Keratinocyte (primary cell): ENCODE data around the gene PRELID1. TPM values are rescaled to one million over a fixed set of nuclear protein-coding genes. Genes with fewer than 3 reads are reported as not detected.
"Not testable (repeated sequence)": the region's sequence is repeated elsewhere in the genome, so short reads cannot be mapped to it uniquely, and the experiment has no call there.

Experiments used
- DNase-seq: peaks from one replicate; pipeline ENCODE4 v3.0.0-alpha.2; 2011; ENCODE audit warnings: low read depth, missing footprints, low spot score
- FAIRE-seq: peaks from 2 replicates; lab custom pipeline; 2011; peaks lifted over from hg19 to GRCh38; lab: Jason Lieb, UNC
- H2AFZ ChIP-seq: 2 replicates; pipeline ENCODE4 v1.6.0; 2012; ENCODE audit warnings: low read length, control low read depth, inconsistent platforms; ENCODE audit not compliant: control insufficient read depth
- H3K27ac ChIP-seq: 2 replicates; pipeline ENCODE4 v1.5.1; 2011; ENCODE audit warnings: low read length; ENCODE audit not compliant: control insufficient read depth, insufficient read depth
- H3K27me3 ChIP-seq: 3 replicates; pipeline ENCODE4 v1.6.0; 2011; ENCODE audit warnings: low read length; ENCODE audit not compliant: control insufficient read depth, insufficient read depth; ENCODE audit errors: extremely low read depth
- H3K36me3 ChIP-seq, 2 experiments: 2 replicates in 1 of 2; 3 replicates in 1 of 2; pipeline ENCODE4 v1.5.1; 2011; ENCODE audit warnings: low read length in 2 of 2, mild to moderate bottlenecking in 1 of 2; ENCODE audit not compliant: control insufficient read depth in 2 of 2, insufficient read depth in 2 of 2; ENCODE audit errors: extremely low read depth in 1 of 2
- H3K4me1 ChIP-seq: 3 replicates; pipeline ENCODE4 v1.5.1; 2011; ENCODE audit warnings: low read length; ENCODE audit not compliant: control insufficient read depth, insufficient read depth; ENCODE audit errors: extremely low read depth
- H3K4me2 ChIP-seq: 3 replicates; pipeline ENCODE4 v1.6.0; 2011; ENCODE audit warnings: low read depth, low read length; ENCODE audit not compliant: control insufficient read depth, insufficient read depth; ENCODE audit errors: extremely low read depth
- H3K4me3 ChIP-seq, 3 experiments: fragments of 200-600 bp in 1 of 3; sonication (generic) in 1 of 3; 2 replicates in 2 of 3; 3 replicates in 1 of 3; pipeline ENCODE4 v1.5.1; 2011 to 2016; ENCODE audit warnings: low read length in 3 of 3, mild to moderate bottlenecking in 3 of 3, control low read depth in 2 of 3, inconsistent platforms in 1 of 3, low read depth in 1 of 3, mixed read lengths in 1 of 3, mixed run types in 1 of 3, moderate library complexity in 1 of 3; ENCODE audit not compliant: control insufficient read depth in 2 of 3, insufficient read depth in 2 of 3; ENCODE audit errors: extremely low read depth in 1 of 3
- H3K79me2 ChIP-seq: 2 replicates; pipeline ENCODE4 v1.6.0; 2012; ENCODE audit warnings: low read length; ENCODE audit not compliant: control insufficient read depth, insufficient read depth
- H3K9ac ChIP-seq: 3 replicates; pipeline ENCODE4 v1.6.0; 2011; ENCODE audit warnings: low read length; ENCODE audit not compliant: control insufficient read depth, insufficient read depth; ENCODE audit errors: extremely low read depth
- H3K9me1 ChIP-seq: 3 replicates; pipeline ENCODE4 v1.6.0; 2011; ENCODE audit warnings: low read length; ENCODE audit not compliant: control insufficient read depth, insufficient read depth; ENCODE audit errors: extremely low read depth
- H3K9me3 ChIP-seq: 2 replicates; pipeline ENCODE4 v1.5.1; 2012; ENCODE audit warnings: low read depth, low read length; ENCODE audit not compliant: control insufficient read depth
- H4K20me1 ChIP-seq: 3 replicates; pipeline ENCODE4 v1.6.0; 2011; ENCODE audit warnings: low read length; ENCODE audit not compliant: control insufficient read depth, insufficient read depth; ENCODE audit errors: extremely low read depth
- EZH2 ChIP-seq: IDR thresholded peaks from one replicate; pipeline ENCODE4 v1.6.1; 2012; ENCODE audit warnings: inconsistent platforms, mild to moderate bottlenecking, low read length, moderate library complexity
- dilution Hi-C: fragments of 300-500 bp; cut with MboI; formaldehyde crosslinking; loops from one replicate; pipeline ENCODE4 v1.7.0; 2020; ENCODE audit warnings: low sequenced_read_pairs; ENCODE audit not compliant: extremely low pct_ligation_motif_present
- polyA minus RNA-seq, 3 experiments: library from RNA; depleted of rRNA, polyadenylated mRNA; stranded (reverse); fragments of >200 nt; gene quantifications; 1 replicate in 1 of 3; 2 replicates in 1 of 3; 3 replicates in 1 of 3; pipeline ENCODE4 v1.2.3, GENCODE V29; 2011
- polyA plus RNA-seq, 5 experiments: library from polyadenylated mRNA; depleted of rRNA in 3 of 5; stranded (reverse) in 3 of 5; stranded (forward) in 1 of 5; unstranded in 1 of 5; fragments of >200 nt; gene quantifications; 1 replicate in 1 of 5; 2 replicates in 3 of 5; 3 replicates in 1 of 5; pipeline versions ENCODE4 v1.2.1 to v1.2.3, GENCODE V29; 2011 to 2012; ENCODE audit warnings: missing spikeins in 2 of 5, low read depth in 1 of 5, low replicate concordance in 1 of 5
- TF ChIP-seq, protein P1 (sequence below), 3 experiments: IDR thresholded peaks in 1 of 3; conservative IDR thresholded peaks in 1 of 3; optimal IDR thresholded peaks in 1 of 3; 2 replicates in 2 of 3; 3 replicates in 1 of 3; pipeline versions ENCODE3 to v1.5.1; 2011; ENCODE audit warnings: low read length in 3 of 3, mild to moderate bottlenecking in 3 of 3, moderate library complexity in 2 of 3, control low read depth in 1 of 3, inconsistent platforms in 1 of 3; ENCODE audit not compliant: insufficient read depth in 2 of 3; ENCODE audit errors: extremely low read depth in 1 of 3

Gene PRELID1, protein sequence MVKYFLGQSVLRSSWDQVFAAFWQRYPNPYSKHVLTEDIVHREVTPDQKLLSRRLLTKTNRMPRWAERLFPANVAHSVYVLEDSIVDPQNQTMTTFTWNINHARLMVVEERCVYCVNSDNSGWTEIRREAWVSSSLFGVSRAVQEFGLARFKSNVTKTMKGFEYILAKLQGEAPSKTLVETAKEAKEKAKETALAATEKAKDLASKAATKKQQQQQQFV
- polyA plus RNA-seq (245 to 280 TPM (median 248 TPM) in 3 replicates), polyA minus RNA-seq (138 to 146 TPM (median 141 TPM) in 3 replicates)
- 267 TPM for polyA plus RNA-seq (2011; ENCODE audit: low read depth)
- polyA plus RNA-seq (2011; cell fraction: cytosol; rRNA removed), result 239 and 268 TPM in 2 replicates
- 78.9 and 81.4 TPM in 2 replicates for polyA plus RNA-seq (2011; cell fraction: nucleus; rRNA removed)
- 133 and 194 TPM in 2 replicates for polyA plus RNA-seq (2012; ENCODE audit: low replicate concordance)
- 170 TPM for polyA minus RNA-seq (2011; cell fraction: cytosol; rRNA and poly(A)+ RNA removed)
- 29.3 and 33.7 TPM in 2 replicates for polyA minus RNA-seq (2011; cell fraction: nucleus; rRNA and poly(A)+ RNA removed)

DNA sequence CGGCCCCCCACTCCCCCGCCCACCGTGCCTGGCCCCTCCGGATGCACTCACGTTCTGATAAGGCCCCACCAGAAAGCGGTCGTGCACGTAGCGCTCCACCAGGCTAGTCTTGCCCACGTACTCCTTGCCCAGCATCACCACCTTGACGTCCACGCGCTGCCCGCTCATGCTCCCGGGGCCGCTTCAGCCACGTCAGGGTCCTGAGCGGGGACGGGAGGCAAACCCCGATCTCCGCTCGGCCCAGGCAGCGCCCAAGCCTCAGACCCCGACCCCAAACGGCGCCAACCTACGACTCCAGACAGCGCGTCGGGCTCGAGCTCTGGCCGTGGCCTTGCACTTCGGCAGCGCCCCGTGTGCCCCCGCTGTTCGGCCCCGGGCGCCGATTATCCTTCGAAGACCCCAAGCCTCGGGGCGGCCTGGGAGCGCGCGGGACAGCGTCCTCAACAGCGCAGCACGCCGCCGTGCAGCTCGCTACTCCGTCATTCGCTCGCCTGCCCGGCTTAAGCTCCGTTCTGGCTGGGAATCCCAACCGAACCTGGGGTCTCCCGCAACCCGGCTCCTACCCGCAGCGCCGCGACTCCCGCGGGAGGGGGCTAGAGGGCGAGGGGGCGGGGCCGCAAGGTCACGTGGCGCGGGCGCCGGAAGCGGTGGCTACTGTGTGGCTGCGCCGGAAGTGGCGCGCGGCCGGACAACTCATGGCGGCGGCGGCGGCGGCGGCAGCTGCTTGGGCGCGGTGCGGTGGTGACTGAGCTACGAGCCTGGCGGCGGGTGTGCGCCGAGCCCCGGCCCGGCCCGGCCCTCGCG is at the start of gene PRELID1, which contains the start of gene RAB24:
PRELID1 (plus strand) TSS at position 679 of the 804 bp plus-strand sequence. CDS start 187 bp downstream, outside the sequence.
RAB24 (minus strand) TSS at position 599 of the 804 bp plus-strand sequence; CDS start at position 168, 431 bp downstream.
- peak within 1 kb of the TSS; percentile 98 for H3K9ac ChIP-seq
- H3K27ac ChIP-seq, result peak within 1 kb of the TSS; percentile 86
- peaks cover 21% of the 10 kb centered on the region for H3K79me2 ChIP-seq
- H3K4me2 ChIP-seq, result peak within 1 kb of the TSS; percentile 79
- no peak for DNase-seq
- peaks cover 5 to 27% of the 10 kb centered on the region in 2 experiments for H3K36me3 ChIP-seq
- dilution Hi-C loops, result no loop called here
- peaks cover 10% of the 10 kb centered on the region for H3K9me1 ChIP-seq
- no peaks in the 10 kb centered on the region for H3K27me3 ChIP-seq
- TF ChIP-seq EZH2, result no peak
- TF ChIP-seq, protein P1, sequence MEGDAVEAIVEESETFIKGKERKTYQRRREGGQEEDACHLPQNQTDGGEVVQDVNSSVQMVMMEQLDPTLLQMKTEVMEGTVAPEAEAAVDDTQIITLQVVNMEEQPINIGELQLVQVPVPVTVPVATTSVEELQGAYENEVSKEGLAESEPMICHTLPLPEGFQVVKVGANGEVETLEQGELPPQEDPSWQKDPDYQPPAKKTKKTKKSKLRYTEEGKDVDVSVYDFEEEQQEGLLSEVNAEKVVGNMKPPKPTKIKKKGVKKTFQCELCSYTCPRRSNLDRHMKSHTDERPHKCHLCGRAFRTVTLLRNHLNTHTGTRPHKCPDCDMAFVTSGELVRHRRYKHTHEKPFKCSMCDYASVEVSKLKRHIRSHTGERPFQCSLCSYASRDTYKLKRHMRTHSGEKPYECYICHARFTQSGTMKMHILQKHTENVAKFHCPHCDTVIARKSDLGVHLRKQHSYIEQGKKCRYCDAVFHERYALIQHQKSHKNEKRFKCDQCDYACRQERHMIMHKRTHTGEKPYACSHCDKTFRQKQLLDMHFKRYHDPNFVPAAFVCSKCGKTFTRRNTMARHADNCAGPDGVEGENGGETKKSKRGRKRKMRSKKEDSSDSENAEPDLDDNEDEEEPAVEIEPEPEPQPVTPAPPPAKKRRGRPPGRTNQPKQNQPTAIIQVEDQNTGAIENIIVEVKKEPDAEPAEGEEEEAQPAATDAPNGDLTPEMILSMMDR (optimal IDR thresholded peaks at IDR 0.05 in 1 of 3, IDR thresholded peaks at IDR 0.05 in 1 of 3, conservative IDR thresholded peaks at IDR 0.05 in 1 of 3; ENCODE audit: extremely low read depth in 1 of 3, insufficient read depth in 2 of 3, low read length in 3 of 3), result peak; percentile 13 to 50 (median 45)
- H3K4me3 ChIP-seq, result peak within 1 kb of the TSS; percentile 84 to 87 (median 85)
- H3K9me3 ChIP-seq, result no peaks in the 10 kb centered on the region
- FAIRE-seq, result no peak
- H2AFZ ChIP-seq, result peak within 1 kb of the TSS; percentile 64
- peaks cover 10% of the 10 kb centered on the region for H4K20me1 ChIP-seq
- H3K4me1 ChIP-seq, result peaks cover 48% of the 10 kb centered on the region

GRCh38 chr5:177256296-177256695 is 47.3 kb upstream of the PRELID1 start:
- no peak for DNase-seq
- Histone ChIP-seq H3K4me3 (no peak overlapping the region), H3K27me3 (no peaks in the 10 kb centered on the region), H3K9ac (no peak overlapping the region), H3K79me2 (no peaks in the 10 kb centered on the region), H3K4me1 (peaks cover 3% of the 10 kb centered on the region), H3K9me3 (no peaks in the 10 kb centered on the region), H3K4me2 (no peak overlapping the region), H3K27ac (no peak overlapping the region), H4K20me1 (no peaks in the 10 kb centered on the region), H3K9me1 (no peaks in the 10 kb centered on the region), H3K36me3 (peaks cover 11 to 29% of the 10 kb centered on the region in 2 experiments), H2AFZ (no peak overlapping the region)
- TF ChIP-seq EZH2, result no peak
- TF ChIP-seq, protein P1 (optimal IDR thresholded peaks at IDR 0.05 in 1 of 3, IDR thresholded peaks at IDR 0.05 in 1 of 3, conservative IDR thresholded peaks at IDR 0.05 in 1 of 3; ENCODE audit: extremely low read depth in 1 of 3, insufficient read depth in 2 of 3, low read length in 3 of 3), result no peak
- dilution Hi-C loops, result no loop called here
- peak; percentile 34 for FAIRE-seq

DNA sequence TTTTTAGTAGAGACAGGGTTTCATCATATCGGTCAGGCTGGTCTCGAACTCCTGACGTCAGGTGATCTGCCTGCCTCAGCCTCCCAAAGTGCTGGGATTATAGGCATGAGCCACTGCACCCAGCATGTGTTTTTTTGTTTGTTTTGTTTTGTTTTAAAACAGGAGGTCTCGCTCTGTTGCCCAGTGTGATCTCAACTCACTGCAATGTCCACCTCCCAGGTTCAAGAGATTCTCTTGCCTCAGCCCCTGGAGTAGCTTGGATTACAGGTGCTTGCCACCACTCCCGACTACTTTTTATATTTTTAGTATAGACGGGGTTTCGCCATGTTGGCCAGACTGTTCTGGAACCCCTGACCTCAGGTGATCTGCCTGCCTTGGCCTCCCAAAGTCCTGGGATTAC is 44.9 kb upstream of the PRELID1 start:
- FAIRE-seq, H4K20me1 ChIP-seq, H3K9ac ChIP-seq, H3K9me1 ChIP-seq, H3K79me2 ChIP-seq, H3K4me2 ChIP-seq, dilution Hi-C loops, H3K4me3 ChIP-seq, H2AFZ ChIP-seq, H3K4me1 ChIP-seq, H3K27ac ChIP-seq, H3K9me3 ChIP-seq, DNase-seq, H3K27me3 ChIP-seq: not testable (repeated sequence)
- H3K36me3 ChIP-seq, result peaks cover 6 to 22% of the 10 kb centered on the region in 2 experiments
